ENCODE measurements around the gene GNAQ.
A peak's percentile ranks its signal among the peaks of the same experiment; 100 is the strongest.
"Not testable (repeated sequence)": the region's sequence is repeated elsewhere in the genome, so short reads cannot be mapped to it uniquely, and the experiment has no call there.

The GNAQ gene

DNA sequence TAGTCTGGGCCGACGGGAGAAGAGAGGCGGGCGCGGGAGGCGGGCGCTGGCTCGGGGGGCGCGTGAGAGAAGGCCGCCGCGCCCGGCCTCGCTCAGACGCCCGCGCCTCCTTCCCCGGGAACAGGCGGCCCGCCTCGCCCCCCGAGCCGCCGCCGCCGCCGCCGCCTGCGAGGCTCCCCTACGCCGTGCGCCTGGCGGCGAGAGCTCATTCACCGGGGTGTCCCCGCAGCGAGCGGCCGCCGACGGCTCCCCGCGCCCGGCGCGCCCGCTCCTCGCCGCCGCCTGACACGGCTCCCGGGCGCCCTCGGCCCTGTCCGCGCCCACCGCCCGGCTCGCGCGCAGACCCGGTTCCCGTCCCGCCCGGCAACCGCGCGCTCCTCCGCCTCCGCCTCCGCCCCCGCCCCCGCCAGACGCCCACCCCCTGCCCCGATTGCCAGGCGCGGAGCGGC lies at the start of gene GNAQ:
Gene GNAQ (minus strand): TSS at position 368 of the 449 bp plus-strand sequence. CDS start 576 bp downstream, outside the sequence.
- DNase-seq, result no peak

DNA sequence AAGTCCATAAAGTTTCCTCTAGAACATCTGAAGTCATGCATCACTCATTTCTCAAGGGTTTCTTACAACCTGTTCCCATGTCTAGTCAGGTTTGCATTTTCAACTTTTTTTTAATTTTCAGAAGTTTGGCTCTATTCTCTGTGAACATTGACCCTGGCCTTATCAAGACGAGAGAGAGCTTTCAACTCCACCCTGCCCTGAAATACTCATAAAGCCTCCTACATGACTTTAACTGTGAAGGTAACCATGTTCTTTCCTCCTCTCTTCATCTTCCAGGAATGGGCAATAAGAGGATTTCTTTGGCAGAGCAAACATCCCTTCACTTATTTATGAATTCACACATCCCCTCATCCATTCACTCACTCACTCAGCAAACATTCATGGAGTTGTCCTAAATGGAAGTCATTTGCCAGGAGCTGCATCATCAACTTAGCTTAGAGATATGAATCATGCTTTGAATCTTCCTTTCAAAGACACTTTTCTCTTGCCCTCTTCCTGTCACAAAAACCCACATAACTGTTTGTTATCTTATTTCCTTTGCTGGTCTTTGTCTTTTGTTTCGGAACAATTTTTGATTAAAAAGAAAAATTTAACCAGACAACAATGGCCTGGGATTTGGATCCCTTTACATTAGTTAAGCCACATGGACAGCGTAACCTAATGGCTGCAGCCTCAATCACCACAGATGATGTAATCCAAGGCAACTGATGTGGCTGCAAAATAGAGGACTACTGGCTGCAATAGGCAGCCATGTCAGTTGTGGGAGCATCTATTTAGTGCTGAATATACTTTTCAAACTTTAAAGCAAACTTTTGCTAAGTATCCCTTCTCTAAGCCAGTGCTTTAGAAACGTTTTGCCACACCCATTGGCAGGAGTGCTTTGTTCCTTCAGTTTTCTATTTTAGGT lies 43.0 kb upstream of the GNAQ start:
- no peak for DNase-seq

GRCh38 chr9:78073722-78074121 lies 42.1 kb upstream of the GNAQ start:
- DNase-seq, result no peak

DNA sequence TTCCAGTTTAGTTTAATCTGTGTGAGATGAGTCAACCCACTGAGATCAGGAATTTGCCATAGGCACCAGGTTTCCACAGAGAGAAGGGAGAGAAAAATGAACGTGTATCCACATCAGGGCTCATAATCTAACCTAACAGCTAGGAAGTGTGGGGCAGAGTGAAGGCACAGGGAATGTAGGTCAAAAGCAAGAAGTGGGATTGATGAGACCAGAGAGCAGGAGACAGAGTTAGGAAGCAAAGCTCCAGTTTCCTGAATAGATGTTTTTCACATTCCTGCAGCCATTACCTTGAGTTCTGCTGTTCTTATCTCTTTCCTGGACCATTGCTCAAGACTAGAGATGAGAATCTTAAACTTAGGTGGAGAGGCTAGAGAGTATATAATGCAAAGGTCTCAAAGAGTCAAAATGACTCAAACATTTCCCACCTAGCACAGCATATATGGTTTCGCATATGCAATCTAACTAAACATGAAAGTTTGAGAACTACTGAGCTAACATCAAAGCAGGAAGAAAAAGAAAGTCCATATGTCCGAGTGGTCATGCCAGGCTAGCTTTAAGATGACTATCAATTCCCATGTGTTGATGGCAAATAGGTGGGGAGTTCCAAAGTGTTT lies 41.1 kb upstream of the GNAQ start:
- no peak for DNase-seq

GRCh38 chr9:78070521-78070920 lies 38.9 kb upstream of the GNAQ start:
- DNase-seq, result no peak

DNA sequence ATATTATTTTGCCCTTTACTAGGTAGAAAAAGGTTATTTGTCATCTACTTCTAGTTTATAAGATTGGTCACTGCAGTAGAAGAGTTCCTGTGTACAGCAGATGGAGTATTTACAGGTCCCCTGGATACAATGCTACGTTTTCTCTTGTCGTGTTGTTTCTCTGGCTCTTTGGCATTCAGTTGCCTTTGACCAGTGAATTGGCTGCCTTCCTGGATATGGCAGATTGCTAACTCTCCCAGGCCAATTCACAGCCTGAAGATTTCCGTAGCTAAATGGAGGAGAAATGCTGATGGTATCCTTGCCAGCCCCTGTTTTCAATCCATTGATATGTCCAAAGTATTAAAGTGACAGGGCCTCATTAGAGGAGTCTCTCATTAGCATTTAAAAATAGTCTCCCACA lies 32.5 kb upstream of the GNAQ start:
- no peak for DNase-seq

DNA sequence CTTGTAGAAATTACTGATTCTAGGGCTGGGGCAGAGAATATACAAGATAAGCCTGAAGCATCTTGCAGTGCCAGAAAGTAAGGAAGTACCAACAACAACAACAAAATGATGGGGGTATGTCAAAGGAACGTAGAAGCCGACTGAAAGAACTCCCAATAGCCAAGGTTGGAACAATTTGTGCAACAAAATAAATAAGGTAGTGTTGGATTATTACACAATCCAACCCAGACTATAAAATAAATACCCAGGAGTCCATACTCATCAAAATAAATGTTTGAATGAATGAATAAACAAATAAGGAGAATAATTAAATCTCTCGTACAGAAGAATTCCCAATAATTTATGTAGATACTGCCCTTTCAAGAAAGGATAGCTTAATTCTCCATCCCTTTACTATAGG lies 31.1 kb upstream of the GNAQ start:
- no peak for DNase-seq

GRCh38 chr9:78054218-78054617 lies 22.6 kb upstream of the GNAQ start:
- DNase-seq, result not testable (repeated sequence)

- DNase-seq, result no peak
Measured at GRCh38 chr9:78053627-78054026, 22.0 kb upstream of the GNAQ start.

- no peak for DNase-seq
Measured at GRCh38 chr9:78050421-78050820, 18.8 kb upstream of the GNAQ start.

GRCh38 chr9:78049484-78049883 lies 17.9 kb upstream of the GNAQ start:
- DNase-seq, result no peak

- DNase-seq, result no peak
Measured at GRCh38 chr9:78047106-78047505, 15.5 kb upstream of the GNAQ start.

GRCh38 chr9:78046112-78046511 lies 14.5 kb upstream of the GNAQ start:
- DNase-seq, result no peak

- no peak for DNase-seq
Measured at GRCh38 chr9:78044886-78045285, 13.3 kb upstream of the GNAQ start.

- no peak for DNase-seq
Measured at GRCh38 chr9:78044189-78044588, 12.6 kb upstream of the GNAQ start.

DNA sequence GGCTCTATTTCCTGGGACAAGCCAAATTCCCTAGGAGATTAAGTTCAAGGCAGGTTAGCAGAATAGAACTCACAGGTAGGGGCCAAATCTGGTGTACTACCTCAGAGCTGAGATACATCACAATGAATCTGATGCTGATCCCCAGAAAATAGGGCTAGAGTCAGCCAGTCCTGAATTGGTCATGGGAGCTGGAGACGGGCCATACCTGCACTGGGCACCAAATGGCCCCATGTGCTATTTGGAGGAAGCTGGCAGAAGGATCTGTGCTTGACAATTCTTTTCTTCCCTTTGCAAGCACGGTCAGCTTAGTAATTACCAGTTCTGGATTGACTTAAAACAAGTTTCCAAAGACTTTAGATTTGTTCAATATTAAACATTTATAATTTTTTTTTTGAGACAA lies 10.4 kb upstream of the GNAQ start:
- DNase-seq, result no peak

GRCh38 chr9:78040726-78041125 lies 9.1 kb upstream of the GNAQ start:
- DNase-seq, result no peak

DNA sequence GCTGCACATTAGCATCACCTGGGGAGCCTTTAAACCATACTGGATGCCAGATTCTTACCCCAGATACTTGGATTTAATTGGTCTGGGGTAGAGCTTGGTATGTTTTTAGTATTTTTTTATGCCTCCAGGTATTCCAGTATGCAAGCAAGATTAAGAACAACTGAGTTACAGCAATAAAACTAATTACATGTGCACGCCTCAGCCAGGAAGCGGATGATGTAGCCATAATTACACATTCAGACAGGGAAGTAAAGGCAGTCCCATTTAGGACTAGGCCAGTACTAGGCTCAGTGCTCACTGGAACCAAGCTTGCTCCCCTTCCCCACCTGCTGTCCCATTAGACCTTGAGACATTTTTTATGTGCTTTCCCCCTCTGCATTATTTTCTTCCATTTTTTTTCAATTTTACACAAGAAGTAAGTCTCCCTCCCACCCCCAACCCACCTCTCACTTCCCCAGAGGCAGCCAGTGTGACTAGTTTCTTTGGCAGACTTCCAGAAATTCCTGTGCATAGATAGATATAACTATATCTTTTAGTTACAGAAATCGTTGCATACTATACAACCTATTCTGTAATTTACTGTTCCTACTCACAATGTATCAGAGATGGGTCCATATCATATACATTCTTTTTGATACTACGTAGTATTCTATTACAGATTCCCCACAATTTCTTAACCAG lies 7.1 kb upstream of the GNAQ start:
- DNase-seq, result no peak

- DNase-seq, result peak; percentile 82
Measured at GRCh38 chr9:78035383-78035993, 3.9 kb upstream of the GNAQ start.

DNA sequence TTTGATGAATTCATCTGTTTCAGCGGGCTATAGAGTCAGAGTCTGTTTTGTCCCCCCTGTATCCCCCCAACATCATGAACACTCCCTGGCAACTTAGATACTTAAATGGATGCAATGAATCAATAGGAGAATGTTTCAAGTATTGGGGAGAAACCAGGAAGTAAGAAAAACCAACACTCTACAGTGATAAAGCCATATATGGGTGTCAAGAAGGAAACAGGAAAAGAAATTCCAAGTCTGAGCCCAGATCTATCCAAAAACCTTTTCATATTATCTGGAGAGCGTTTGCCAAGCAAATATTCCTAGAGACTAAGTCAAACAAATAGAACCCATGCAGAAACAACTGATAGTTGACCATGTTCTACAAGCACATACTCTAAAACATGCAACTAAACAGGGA lies 2.3 kb upstream of the GNAQ start:
- DNase-seq, result no peak

DNA sequence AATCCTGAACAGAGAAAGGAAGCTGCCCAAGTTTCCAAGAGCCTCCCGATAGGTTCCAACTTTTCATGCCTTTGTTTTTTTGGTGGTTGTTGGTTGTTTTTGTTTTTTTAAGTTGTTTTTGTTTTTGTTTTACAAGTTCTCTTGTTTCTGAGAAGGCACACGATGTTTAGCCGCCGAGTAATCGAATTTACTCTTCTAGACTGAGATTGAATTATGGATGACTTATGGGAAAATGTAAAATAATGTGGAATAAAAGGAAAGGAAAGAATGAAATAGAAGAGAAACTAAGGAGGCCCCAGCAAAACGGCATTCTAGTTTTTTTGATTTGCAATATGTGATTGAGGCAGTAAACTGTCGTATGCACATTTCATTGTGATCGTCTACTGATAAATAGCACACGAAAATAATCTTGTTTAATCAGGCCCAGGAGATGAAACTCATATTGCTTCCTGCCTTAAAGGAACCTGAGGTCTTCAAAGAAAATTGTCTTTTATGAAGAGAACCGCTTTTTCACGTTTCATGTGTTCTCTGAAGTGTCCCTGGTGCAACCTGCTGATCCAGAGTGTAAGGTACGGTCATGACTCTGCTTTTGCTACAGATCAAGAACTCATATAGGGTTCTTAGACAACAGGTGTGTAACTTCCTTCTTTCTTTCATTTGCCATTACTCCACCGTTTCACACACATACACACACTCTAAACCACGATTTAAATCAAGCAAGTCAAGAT lies 1.3 kb upstream of the GNAQ start:
- DNase-seq, result no peak

GRCh38 chr9:78031893-78032729 lies 500 bp upstream of the GNAQ start:
- DNase-seq, result peak; percentile 73

All from NCI-H748 treated with DMSO at 0.1 percent for 48 hours (cell line).